Measurements from ENCODE around the gene AMPH.
A peak's percentile ranks its signal among the peaks of the same experiment; 100 is the strongest.
"Not testable (repeated sequence)": the region's sequence is repeated elsewhere in the genome, so short reads cannot be mapped to it uniquely, and the experiment has no call there.

Gene AMPH

GRCh38 chr7:38383281-38383680 is 247.9 kb downstream of the AMPH start:
- DNase-seq, result no peak

DNA sequence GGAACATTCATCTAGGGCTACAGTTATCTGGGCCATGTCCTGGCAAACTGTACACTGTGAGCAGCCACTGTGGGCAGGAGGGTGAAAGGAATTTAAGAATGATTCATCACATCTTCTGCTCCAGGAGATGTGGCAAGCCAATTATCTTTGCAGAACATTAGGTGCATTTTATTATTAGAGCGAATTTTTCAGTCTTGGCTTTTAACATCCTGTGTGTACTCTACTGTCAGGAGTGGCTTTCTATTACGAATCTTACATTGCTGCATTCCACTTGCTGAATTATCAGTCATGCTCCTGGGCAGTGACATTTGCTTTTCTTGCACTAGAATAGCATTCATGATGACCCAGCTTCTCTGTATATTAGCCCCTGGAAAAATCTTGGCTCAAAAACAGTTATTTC is 248.5 kb downstream of the AMPH start:
- no peak for DNase-seq

- no peak for DNase-seq
These were observed 255.7 kb downstream of the AMPH start for GRCh38 chr7:38375453-38375852.

DNA sequence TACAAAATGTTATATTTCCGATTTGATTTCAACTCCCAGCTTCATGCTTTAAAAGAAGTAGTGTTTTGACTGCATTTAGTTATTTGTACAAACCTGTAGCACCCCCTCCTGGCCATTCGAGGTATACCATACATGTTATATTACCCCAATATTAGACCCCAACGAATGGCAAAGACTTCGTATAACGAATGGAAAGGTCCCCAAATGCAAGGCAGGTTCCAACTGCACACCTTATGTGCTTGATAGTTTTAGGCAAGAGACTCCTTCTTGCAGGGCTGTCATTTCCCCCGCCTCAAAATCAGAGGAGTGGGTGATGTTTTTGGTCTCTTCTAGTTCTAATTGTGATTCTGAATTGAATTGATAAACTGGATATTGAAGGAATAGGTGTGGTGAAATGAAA is 256.7 kb downstream of the AMPH start:
- DNase-seq, result peak in 3 of 4 experiments; percentile 10 to 37 (median 31)

GRCh38 chr7:38373155-38373554 is 258.0 kb downstream of the AMPH start:
- no peak for DNase-seq

DNA sequence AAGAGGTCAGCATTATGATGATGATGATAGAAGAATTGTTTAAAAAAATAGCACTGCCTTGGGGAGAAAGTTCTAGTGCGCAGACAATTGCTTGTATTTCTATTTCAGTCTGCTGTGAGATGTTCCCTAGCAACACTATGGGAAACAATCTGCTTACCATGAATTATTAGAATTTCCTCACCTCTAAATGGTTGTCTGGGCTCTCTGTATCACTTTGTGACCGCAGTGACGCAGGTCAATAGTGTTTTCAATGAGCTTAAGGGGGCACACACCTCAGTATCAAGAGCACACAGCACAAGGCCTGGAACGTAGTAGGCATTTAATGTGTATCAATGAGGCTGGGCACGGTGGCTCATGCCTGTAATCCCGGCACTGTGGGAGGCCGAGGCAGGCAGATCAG is 258.9 kb downstream of the AMPH start:
- no peak for DNase-seq

DNA sequence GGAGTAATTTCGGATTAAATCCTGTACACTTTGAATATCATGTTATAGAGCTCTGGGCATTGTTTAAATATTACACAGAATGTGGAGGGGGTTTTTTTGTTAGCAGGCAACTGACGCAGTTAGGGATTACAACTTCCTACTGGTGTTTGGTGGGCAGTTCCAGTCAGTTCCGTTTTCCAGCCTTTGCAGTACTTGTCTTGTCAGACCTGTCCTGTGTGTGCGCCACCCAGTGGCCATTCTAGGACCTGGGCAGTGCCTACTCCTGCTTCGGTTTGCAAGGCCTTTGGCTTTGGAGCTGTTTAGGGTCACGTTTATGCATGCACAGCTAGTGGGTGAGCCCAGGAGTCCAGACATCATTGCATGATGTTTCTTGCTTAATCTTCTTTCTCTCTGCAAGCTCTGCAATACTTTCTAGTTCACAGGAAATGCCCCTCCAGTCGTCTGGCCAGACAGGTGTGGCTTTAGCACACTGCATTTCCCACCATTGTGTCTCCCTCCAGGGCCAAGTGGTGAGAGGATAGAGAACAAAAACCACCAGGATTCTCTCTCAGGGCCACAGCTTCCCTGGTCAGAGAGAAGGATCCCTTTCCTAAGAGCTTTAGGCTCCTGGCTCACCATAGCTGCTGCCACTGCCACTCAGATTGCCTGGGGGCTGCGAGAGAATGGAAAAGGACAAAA is 261.2 kb downstream of the AMPH start:
- peak; percentile 21 to 76 (median 50) for DNase-seq

- peak; percentile 32 to 60 (median 44) for DNase-seq
These were observed 263.0 kb downstream of the AMPH start for GRCh38 chr7:38368191-38368605.

- no peak for DNase-seq
These were observed 263.8 kb downstream of the AMPH start for GRCh38 chr7:38367301-38367890.

GRCh38 chr7:38363379-38363778 is 267.8 kb downstream of the AMPH start:
- peak; percentile 22 to 57 (median 48) for DNase-seq

- not testable (repeated sequence) for DNase-seq
These were observed 268.4 kb downstream of the AMPH start for GRCh38 chr7:38362611-38363237.

DNA sequence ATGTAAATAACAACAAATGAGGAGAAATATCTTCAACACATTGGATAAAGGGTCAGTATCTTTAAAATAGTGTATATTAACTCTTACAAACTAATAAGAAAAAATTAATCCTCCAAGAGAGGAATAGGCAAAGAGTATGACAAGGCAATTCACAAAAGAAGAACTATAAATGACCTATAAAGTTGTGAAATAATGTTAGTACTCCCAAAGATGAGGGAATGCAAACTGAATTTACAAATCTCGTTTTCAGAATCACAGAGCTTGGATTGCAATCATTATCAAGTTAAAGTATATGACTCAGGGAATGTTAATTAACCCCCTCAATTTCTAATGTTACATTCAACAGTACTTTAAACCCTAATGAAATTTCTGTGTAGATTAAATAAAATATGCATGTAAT is 270.4 kb downstream of the AMPH start:
- DNase-seq, result no peak

- peak; percentile 33 to 59 (median 41) for DNase-seq
These were observed 272.0 kb downstream of the AMPH start for GRCh38 chr7:38359071-38359601.

DNA sequence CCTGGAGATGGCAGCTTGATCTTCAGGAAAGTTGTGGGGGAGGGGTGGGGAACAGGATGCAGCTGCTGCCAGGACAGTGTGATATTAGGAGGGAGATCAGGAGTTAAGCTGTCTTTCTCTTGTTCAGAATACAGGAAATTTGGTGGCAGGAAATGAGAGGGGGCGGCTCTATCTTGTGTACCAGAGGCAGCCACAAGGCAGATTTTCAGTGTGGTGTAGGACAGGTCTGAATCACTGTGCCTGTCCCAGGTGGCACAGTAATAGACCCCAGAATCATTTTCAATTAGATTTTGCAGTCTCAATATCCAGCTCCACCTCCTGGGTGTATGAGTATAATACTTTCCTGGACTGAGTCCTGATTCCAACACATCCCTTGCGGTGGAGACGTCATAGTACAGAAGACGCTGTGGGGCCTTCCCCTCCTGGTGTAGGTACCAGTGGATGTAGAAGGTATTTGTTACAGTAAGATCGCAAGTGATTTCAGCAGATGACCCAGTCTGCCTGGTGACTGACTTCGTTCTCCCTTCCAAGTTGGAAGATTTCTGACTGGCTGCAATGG is 272.8 kb downstream of the AMPH start:
- not testable (repeated sequence) for DNase-seq

DNA sequence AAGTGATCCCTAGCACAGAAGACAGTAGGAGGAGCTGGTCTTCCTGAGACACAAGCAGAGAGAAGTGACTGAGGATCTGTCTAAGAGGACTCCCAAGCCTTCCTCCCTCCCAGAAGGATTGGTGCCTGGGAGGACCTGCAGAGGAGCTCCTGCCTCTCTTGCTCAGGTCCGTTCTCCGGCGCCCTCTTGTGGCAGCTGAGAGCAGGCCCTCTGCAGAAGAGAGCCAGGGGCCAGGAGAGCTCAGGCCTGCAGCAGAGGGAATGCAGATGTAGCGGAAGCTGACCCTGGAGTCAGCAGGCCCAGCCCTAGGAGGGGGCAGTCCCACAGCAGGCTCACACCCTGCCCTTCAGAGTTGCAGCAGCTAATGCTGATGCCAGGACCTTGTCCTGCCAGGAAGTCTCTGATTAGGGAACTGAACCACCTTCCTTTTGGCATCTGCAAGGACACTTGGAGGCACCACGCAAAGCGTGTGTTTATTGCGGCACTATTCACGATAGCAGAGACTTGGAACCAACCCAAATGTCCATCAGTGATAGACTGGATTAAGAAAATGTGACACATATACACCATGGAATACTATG is 276.8 kb downstream of the AMPH start:
- DNase-seq, result peak in 3 of 4 experiments; percentile 7 to 25 (median 24)

GRCh38 chr7:38353431-38353881 is 277.7 kb downstream of the AMPH start:
- DNase-seq, result not testable (repeated sequence)

GRCh38 chr7:38351601-38352000 is 279.6 kb downstream of the AMPH start:
- no peak for DNase-seq

DNA sequence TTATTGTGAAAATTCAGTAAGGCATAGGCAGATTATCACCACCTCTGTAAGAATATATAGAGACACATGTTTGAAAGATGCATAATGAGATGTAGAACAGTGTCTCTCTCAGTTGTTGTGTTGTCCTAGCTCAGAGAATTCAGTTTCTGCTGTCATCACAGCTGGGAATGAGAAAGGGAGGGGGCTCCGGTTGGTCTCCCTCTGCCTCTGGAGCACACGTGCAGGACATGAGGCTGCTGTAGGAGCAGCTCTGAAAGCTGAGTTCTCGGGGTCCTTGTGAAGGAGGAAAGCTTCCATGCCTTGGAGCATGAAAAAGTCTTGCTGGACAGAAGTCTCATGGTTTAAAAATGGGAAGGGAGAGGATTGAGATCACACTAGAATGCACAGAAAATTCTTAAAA is 280.4 kb downstream of the AMPH start:
- DNase-seq, result not testable (repeated sequence)

GRCh38 chr7:38349869-38350583 is 281.1 kb downstream of the AMPH start:
- DNase-seq, result not testable (repeated sequence)

DNA sequence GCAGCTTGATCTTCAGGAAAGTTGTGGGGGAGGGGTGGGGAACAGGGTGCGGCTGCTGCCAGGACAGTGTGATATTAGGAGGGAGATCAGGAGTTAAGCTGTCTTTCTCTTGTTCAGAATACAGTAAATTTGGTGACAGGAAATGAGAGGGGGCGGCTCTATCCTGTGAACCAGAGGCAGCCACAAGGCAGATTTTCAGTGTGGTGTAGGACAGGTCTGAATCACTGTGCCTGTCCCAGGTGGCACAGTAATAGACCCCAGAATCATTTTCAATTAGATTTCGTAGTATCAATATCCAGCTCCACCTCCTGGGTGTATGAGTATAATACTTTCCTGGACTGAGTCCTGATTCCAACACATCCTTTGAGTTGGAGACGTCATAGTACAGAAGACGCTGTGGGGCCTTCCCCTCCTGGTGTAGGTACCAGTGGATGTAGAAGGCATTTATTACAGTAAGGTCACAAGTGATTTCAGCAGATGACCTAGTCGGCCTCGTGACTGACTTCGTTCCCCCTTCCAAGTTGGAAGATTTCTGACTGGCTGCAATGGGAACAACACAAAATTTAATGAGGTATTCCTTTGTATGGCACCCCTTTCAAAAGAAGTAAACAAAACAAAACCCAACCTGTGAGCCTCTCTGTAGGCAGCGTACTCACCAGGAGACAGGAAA is 281.9 kb downstream of the AMPH start:
- DNase-seq, result not testable (repeated sequence)

- peak in 1 of 4 experiments; percentile 24 for DNase-seq
These were observed 285.6 kb downstream of the AMPH start for GRCh38 chr7:38345299-38346172.

Data from activated naive CD4-positive, alpha-beta T cell (primary cell).